HG03460 (cell line): ENCODE measurements around the gene LIN37.
A peak's percentile ranks its signal among the peaks of the same experiment; 100 is the strongest.

Experiments
- ATAC-seq: cut with Tn5 transposase; IDR thresholded peaks from one replicate; pipeline ENCODE4 v1.9.1; 2021; ENCODE audit not compliant: unreplicated experiment

LIN37 gene

DNA sequence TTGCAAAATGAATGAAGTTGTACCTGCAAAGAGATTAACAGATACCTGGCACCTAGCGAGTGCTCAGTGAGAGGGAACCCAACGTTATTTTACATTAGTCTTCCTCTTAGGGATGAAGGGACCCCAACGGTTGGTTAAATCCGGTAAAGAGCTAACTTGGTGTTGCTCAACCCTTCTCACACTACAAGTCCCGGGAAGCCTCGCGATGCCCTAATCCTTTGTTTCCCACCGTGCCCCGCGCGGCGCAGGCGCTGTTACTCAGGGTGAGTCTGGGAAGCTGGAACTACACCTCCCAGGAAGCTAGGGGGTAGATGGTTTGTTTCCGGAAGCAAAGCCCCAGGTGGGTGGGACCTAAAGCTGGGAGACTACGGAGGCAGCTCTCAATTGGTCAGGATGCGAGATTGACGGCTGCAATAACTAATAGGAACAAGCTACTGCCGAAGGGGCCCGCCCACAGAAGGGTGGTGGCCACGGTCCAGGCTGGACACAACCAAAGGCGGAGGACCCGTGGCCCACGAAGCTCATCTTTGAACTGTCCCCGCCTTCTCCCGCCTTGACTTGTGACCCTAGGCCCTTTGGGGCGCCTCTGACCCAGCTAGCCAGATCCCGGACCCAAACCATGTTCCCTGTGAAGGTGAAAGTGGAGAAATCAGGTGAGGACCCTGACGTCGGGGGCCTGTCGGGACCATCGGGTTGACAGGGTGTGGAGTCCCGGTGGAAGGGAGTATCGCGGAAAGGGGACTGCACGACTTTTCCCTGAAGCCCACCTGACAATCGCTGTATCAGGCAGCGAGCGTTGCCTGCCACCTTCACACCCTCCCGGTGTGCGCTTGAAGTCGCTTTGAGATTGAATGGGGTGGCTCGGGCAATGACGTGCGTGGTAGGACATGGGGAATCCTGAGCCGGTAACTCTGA lies at the start of gene LIN37:
Gene LIN37, plus strand, starts transcription at position 471 of the 915 bp plus-strand sequence. Its CDS starts 149 bp downstream, at position 620.
- peak; percentile 57 for ATAC-seq

DNA sequence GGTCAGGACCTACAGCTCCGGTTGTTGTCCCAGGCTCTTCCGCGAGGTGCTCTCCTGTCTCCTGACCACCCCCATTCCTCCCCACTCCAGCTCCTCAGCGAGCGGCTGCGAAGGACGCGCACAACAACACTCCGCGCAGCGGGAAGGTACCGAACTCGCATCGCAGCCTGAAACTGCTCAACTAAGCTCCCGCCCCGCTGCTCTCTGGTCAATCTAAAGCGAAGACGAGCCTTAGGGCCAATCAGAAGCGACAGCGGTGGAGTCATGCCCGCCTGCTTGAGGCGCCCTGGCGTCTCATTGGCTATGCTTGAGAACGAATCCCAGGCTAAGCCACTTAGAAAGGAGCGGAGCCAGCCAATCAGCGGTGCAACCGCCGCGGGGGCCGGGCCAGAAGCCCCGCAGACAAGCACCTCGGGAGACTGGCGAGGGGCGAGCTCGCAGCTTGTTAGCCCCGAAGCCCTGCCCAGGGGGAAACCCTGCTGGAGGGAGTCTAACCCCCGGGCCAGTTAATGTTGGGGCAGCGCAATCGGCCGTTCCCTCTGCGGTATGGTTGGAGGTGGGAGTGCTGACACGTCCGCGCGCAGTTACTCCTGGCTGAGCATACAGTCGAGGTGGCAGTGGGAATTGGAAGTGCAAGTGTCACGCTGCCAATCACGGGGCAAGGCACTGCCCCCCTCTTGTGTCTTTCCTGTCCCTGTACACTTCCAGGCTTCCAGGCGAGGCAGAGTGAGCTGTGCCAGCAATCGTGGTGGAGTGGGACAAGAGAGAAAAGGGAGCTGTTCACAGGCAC lies 46.0 kb upstream of the LIN37 start:
- ATAC-seq: peak; percentile 90

DNA sequence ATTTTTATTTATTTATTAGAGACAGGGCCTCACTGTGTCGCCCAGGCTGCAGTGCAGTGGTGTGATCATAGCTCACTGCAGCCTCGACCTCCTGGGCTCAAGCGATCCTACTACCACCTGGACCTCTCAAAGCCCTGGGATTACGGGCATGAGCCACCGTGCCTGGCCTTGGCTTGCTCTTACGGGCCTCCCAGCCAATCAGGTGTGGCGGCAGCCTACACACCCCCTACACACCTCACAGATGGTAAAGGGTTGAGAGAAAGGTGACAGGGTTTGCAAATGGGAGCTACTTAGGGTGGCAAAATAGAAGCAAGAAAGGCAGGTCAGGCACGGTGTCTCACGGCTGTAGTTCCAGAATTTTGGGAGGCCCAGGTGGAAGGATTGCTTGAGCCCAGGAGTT lies 45.0 kb upstream of the LIN37 start:
- no peak for ATAC-seq

- ATAC-seq: no peak
Measured at GRCh38 chr19:35704218-35704617, 44.2 kb upstream of the LIN37 start, which contains the start of gene ZBTB32. Gene ZBTB32, plus strand, starts transcription at chr19:35704558. Its CDS starts 10,069 bp downstream, at chr19:35714627.

GRCh38 chr19:35708391-35708790 lies 40.0 kb upstream of the LIN37 start:
- no peak for ATAC-seq

DNA sequence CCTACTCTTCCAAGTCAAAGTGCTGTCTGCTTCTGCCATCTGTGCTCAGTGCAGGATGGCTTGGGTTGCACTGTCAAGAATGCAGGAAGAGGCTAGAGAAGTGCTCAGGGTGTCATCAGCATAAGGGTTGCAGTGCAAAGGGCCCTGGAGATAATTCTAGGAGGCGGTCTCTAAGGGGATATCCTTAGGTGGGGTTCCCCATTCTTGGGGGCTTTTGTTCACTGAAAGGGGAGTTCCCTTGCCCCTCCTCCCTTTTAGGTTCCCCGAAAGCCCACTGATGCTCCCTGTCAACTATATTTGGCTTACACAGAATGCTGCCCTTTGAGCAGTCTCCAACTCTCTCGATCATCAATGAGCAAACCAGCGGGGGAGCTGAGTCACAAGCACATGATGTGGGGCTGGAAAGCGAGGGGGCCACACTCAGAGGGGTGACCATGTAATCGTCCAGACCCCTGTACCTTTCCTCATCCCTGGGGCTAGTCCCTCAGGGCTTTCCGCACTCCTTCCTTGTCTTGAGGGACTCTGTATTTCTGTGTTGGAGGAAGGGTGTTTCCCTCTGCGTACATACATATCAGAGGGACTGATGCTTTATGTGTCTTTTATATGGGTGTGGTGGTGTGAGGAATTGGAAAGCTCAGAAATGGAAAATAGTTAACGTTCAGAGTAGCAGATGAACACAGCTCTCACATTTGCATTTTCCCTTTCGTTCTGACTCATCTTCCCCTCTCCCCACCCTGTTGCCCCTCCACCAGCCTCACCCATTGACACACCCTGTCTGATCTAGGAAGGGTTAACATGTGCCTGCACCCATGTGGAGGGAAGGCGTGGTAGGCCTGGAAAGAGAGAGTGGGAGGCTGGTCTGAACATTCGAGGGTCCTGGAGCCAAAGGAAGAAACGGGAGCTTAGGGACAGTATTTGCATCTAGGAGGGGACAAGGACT lies 37.3 kb upstream of the LIN37 start:
- no peak for ATAC-seq

DNA sequence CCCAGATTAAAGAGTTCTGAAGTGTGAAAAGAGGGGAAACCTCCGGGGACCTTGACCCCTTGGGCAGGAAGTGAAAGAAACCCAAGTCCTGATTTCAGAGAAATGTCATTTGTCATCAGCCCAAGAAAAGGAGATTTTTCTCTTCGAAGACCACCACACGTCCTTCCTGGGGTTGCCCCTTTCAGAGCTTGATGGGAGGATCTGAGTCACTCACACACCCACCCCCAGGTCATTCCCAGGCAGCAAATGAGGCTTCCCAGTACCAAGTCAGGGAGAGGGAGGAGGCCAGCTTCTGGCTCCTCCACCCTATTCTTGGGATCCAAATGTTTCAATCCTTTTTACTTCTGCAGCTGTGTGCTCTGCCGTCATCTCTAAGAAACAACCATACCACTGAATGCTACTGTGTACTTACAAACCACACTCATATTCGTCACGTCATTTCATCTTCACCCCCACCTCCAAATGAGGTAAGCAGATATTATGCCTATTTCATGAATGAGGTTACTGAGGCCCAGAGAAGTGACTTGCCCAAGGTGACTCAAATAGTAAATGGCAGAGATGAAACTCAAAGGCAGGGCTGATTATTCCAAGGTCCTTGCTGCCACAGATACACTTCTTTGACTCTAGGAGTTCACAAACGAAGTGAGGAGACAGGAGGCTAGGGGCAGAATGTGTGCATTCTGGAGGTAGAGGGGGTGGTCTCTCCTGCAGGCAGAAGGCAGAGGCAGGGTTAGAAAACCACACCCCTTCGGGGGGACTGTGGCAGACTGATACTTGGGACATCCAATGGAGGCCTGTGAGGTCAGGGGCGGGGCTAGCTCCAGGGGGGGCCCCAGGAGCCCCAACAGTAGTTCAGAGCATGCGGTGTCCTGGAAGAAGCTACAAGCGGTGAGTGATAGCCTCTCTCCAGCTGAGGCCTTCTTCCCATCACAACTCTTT lies 35.5 kb upstream of the LIN37 start:
- no peak for ATAC-seq

DNA sequence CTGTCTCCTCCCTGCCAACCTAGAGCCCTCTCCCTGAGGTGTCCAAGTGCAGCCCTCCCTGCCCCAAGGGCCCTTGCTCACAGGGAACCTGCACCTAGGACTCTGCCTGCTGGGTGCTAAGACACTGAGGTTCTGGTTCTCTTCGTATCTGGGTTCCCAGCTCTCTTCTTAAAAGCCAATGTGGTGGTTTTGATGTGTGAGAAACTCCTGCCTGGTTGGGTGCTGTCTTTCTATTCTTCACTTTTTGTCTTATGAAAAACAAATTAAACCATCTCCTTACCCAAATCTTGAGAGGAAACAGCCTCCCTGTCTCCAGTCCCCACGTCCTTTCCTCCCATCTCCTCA lies 34.9 kb upstream of the LIN37 start:
- no peak for ATAC-seq

DNA sequence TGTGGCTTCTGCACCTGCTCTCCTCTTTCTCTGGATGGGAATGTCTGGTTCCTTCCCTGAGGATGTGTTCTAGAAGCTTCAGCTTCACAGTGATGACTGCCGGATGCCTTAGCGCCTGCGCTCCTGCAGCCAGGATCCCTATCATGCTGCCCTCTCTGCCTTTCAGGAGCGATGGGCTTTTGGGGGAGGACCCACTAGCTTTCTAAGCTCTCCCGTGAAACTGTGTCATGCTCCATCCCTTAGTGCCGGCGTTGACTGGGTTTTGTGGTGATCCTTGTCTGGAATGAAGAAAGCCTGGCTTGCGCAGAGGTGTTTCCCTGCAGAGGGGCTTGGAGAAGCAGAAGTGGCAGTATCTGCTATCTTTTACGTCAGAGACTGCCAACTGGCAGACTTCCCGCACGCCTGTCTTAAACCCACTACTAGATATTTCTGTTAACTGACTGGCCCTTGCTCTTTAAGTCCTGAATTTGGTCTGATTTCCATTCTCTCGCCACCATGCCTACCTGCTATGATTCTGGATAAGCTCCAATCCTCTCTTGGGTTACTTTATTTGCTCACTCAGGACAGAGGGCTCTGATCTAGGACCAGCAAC lies 34.4 kb upstream of the LIN37 start:
- ATAC-seq: no peak

- ATAC-seq: no peak
Measured at GRCh38 chr19:35714601-35715354, 33.6 kb upstream of the LIN37 start.

GRCh38 chr19:35715355-35715809 lies 33.0 kb upstream of the LIN37 start:
- no peak for ATAC-seq

- no peak for ATAC-seq
Measured at GRCh38 chr19:35715981-35716800, 32.2 kb upstream of the LIN37 start.

DNA sequence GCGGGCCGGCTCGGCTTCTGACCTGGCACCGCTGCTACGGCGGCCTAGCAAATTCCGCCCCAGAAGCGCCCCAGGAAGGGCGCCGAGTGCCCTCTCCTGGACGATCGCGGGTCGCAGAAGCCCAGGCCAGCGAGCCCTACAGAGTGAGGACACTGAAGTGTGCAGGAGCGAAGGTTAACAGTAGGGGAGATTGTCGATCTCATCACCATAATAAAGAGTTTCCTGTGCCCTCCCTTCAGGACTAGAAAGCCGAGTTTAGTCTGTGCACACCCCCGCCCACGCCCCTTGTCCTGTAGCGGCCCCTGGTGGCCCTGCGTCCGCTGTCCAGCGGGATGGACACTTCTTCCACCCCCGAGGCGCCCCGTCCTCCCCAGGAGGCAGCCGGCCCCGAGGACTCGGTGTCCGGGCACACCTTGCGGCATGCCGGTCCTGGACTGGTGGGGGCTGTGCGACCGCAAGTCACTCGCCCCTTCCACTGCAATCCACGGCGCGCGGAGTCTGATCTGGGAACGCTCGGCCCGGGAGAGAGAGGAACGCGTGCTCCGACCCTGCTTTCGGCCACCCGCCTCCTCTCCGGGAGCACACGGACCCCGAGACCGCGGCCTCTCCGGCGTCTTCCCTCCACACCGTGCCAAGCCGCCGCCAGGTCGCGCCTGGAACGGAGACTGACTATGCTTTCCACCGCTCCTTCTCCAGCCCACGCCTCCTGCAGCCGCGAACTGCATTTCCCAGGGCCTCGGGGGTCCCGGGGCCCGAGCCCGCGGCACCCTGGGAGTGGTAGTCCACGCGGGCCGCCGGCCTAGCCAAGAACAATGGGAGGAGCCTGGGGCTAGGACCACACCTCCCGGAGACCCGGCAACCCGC lies 31.3 kb upstream of the LIN37 start:
- ATAC-seq: peak; percentile 51

- no peak for ATAC-seq
Measured at GRCh38 chr19:35717665-35718344, 30.6 kb upstream of the LIN37 start, which contains the start of gene KMT2B. Gene KMT2B, plus strand, starts transcription at chr19:35718003. Its CDS starts 16 bp downstream, at chr19:35718019.

- ATAC-seq: no peak
Measured at GRCh38 chr19:35718345-35719041, 29.9 kb upstream of the LIN37 start.
